Measurements from ENCODE around the gene LRCH4.
"Not testable (repeated sequence)": the region's sequence is repeated elsewhere in the genome, so short reads cannot be mapped to it uniquely, and the experiment has no call there.

Gene LRCH4

DNA sequence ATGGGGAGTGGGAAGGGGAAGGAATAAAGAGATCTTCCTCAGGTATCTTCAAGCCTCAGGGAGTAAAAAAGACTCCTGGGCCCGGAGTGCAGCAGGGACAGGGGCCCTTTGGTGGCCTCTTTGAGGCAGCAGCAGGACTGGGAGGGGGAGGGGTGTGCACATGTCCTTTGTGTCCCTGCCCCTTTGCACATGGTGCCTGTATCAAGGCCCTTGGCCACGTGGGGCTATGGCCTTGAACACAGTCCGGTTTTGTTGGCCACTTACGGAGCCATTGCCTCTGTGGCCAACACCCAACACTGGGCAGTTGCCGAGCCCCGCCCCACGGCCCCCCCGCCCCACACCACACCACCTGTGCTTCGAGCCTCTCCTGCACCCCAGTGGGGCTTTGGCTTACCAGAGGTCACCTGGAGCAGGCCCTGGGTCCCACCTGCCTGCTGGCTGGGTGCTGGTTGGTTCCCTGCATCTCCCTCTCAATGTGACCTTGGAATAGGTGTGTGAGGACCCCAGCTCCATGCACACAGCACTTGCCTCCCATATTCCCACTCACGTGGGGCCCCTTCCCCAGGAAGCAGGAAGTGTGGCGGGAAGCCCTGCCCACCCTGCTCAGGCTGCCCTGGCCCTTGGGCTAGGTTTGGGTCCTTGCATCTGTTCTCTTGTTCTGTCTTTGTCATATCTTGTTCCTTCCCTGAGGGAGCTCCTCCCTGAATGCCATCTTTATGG lies 17.6 kb downstream of the LRCH4 start:
- no peak for DNase-seq (ENCODE audit: low read depth in 4 of 4, low spot score in 1 of 4)

DNA sequence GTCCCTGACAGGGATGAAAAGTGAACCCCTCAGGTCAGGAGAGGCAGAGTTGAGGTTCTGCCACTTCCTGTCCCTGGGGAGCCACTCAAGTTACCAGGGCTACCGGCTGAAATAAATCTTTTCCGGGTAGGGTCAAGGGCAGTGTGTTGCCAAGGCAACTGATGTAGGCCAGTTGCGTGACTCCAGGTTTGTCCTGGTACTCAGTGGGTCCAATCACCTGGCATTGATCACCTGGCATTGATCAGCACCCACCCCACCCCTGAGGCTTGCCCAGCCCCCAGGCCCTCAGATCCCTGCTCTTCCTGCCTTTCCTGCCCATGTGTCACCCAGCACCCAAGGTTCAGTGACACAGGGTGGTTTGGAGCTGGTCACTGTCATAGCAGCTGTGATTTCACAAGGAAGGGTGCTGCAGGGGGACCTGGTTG lies 18.2 kb downstream of the LRCH4 start:
- DNase-seq (ENCODE audit: low read depth in 4 of 4, low spot score in 1 of 4) = no peak

DNA sequence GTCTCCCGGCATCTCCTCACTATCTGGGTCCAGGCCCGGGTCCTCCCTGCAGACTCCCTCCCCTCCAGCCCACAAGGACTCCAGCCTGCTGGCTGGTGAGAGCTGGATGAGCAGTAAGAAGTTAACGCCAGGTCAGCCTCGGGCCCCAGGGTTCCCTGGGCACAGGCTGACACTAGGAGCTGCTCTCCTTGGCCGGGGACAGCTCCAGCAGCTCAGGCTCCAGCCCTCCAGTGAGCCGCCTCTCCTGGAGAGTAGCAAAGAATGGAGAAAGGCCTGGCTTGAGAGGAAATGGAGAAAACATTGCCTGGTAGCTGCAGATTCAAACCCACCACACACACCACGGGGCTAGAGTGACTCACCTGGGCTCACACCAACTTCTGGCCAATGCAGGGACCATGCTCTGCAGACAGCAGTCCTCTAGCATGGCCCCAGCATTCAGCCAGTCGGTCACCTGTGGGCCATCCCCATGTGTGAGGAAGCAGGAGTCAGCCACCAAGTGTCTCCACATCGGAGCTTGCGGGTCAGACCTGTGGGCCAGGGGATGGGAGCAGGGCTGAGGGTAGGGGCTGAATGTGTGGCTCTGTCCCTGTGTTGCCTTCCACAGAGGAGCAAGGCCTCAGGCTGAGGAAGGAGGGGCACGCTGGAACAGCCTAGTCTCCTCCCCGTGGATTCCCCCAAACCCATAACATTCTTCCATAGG lies 18.7 kb downstream of the LRCH4 start:
- no peak for DNase-seq (ENCODE audit: low read depth in 4 of 4, low spot score in 1 of 4)

DNA sequence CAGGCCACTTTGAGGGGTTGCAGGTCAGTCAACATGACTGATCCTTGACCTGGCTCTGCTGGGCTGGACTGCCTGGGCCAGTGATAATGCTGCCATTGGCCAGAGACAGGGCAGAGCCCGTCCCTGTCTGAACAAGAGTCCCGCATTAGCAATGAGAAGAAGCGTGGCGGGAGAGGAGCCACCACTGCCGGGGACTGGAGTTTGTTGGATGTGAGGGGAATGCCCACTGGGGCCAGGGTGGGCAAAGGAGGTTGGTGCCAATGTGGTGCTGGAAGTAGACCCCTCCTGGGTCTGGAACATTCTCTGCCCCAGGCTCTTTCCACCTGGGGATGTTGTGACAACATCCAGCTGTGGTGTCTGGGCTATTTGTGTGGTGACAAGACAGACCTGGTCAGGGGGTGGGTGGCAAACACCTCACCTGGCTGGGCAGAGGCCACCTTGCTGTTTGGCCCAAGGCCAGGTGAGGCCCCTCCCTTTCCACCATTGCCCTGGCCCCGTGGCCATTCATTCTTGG lies 19.9 kb downstream of the LRCH4 start:
- no peak for DNase-seq (ENCODE audit: low read depth in 4 of 4, low spot score in 1 of 4)

DNA sequence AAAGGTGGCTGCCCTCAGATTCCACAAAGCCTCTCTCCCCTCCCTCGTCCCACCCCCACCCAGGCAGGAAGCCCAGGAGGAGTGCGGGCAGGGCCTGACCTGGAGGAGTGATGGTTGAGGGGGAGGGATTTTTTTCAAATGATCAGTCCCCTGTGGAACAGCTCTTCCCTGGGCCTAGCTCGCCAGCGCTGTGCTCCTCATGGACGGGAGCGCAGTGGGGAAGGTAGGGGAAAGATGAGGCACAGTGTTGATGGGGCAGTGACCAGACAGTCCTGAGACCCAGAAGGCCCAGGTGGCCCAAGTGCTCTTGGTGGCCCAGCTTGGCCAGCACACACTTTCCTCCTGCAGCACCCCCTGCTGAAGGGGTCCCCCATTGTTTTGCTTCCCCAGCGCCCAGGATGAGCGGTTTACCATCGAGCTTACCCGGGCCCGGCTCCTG lies 20.8 kb downstream of the LRCH4 start:
- DNase-seq (ENCODE audit: low read depth in 4 of 4, low spot score in 1 of 4) = no peak

DNA sequence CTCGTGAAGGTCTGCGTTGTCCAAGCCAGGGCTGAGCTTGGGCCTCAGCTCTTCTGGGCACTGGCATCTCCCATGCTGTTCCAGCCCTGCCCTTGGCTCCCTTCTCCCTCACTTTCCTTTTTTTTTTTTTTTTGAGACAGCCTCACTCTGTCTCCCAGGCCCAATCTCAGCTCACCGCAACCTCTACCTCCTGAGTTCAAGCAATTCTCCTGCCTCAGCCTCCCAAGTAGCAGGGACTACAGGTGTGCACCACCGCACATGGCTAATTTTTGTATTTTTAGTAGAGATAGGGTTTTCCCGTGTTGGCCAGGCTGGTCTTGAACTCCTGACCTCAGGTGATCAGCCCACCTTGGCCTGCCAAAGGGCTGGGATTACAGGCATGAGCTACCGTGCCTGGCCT lies 21.5 kb downstream of the LRCH4 start:
- not testable (repeated sequence) for DNase-seq (ENCODE audit: low read depth in 4 of 4, low spot score in 1 of 4)

DNA sequence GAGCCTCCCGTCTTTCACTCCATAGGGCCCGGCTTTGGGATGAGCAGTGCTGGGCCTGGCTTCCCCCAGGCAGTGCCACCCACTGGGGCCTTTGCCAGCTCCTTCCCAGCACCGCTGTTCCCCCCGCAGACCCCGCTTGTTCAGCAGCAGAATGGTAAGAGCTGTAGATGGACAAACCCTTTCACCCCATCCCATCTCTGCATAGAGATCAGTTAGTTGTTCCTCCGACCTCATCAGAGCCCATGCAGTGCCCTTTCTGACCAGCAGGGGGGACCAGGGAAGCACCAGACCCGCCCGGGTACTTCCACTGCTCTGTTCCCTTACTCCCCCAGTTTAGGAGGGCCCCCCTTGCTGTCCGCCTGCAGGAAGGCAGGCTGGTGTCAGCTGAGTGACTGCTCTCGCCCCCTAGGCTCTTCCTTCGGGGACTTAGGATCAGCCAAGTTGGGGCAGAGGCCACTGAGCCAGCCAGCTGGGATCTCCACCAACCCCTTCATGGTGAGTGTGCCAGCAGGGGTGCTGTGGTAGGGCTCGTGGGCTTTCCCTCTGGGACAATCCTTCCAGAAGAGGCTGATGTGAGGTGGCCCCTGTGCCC lies 22.0 kb downstream of the LRCH4 start:
- DNase-seq (ENCODE audit: low read depth in 4 of 4, low spot score in 1 of 4) = peak; percentile 66 to 90 (median 78)

DNA sequence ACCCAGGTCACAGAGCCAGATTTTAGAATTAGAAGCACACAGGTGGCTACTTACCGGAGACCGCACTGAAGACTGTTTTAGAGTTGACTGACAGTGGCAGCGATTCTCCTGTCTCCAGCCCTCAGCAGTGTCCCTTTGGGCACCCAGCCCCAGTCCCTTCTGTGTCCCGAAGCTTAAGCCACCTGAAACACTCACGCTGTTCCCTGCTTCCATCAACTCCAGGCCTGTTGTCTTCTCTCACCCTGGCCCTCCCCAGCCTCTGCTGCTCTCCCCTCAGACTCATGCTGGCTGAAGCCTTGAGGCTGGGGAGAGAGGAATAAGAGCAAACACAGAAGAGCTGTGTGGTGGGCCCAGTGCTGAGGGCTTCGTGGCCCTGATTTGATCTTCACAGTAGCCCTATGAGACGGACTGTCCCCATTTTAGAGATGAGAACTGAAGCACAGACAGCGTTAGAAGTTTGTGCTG lies 22.8 kb downstream of the LRCH4 start:
- no peak for DNase-seq (ENCODE audit: low read depth in 4 of 4, low spot score in 1 of 4)

DNA sequence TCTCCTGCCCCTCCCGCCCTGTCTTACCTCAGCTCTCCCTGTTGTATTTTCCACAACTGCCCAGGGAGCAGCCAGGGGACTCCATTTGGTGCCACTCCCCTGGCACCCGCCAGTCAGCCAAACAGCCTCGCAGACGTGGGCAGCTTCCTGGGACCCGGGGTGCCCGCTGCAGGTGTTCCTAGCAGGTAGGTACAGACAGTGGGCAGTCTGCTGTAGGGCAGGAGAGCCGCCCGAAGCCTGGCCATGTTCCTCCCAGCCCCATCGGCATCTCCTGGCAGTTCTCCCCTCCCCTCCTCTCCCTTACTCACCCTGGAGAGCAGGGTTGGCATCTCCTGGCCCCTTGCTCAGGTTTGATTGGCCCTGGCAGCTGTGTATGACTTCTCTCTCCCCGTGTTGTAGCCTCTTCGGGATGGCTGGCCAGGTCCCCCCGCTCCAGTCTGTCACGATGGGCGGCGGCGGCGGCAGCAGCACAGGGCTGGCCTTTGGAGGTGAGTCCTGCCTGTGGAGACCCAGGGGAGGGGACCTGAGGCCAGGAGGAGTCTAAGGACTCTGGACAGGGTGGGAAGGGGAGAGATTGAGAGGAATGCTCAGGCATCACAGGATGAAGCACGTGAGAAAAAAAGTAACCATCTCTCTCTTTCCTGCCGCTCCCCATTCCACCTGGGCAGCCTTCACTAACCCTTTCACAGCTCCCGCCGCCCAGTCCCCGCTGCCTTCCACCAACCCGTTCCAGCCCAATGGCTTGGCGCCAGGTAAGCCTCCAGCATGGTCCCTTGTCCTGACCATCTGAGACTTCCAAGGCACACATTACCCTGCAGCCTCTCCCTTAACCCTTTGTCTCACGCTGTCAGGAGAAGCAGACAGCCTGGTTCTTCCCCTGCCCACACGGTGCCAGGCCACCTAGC lies 23.5 kb downstream of the LRCH4 start:
- DNase-seq (ENCODE audit: low read depth in 4 of 4, low spot score in 1 of 4) = no peak

DNA sequence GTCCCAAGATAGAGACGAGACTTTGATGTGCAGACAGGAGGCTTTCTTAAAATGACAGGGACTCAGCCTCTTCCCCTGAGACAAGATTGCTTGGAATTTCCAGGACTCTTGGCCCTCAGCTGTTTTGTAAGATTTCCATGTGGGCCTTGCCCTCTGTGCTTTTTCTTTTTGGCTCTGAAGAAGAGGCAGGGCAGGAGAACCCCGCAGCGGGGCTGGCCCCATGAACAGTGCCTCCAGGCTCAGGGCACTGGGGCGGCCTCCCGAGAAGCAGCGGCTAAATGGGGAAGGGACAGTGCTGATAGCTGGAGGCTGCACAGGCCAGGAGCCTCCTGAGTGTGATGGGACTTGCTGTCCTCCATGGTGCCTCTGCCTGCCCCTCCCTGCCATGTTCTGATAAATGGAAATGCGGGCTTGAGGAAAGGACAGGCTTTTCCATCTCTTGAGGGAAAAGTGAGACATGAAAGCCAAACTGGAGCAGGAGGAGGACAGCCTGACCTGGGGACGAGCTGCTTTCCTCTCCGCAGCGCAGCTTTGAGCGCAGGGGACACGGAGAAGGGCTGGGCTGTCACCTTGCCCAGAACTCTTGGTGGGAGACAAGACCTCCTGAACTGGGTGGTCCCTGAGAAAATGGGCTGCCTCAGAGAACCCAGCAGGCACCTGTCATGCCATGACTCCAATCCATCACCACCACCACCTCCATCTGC lies 24.3 kb downstream of the LRCH4 start:
- DNase-seq (ENCODE audit: low read depth in 4 of 4, low spot score in 1 of 4) = no peak

DNA sequence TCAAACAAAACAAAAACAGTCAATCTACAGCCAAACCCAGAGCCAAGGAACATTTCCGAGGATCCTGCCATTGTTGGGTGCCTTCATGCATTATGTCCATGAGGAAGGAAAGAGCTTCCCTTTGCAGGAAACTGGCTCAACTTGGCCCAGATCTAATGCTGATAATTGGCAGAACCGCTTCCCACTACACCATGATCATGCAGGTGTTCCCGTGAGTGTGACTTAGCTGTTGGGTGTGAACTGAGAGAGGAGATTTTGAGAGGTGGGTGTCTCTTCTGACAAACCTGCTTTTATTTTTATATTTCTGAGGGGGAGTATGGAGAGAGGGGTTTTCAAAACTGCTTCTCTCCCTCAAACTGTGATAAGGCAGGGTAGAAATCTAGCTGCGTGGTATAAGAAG lies 26.8 kb downstream of the LRCH4 start:
- no peak for DNase-seq (ENCODE audit: low read depth in 4 of 4, low spot score in 1 of 4)

DNA sequence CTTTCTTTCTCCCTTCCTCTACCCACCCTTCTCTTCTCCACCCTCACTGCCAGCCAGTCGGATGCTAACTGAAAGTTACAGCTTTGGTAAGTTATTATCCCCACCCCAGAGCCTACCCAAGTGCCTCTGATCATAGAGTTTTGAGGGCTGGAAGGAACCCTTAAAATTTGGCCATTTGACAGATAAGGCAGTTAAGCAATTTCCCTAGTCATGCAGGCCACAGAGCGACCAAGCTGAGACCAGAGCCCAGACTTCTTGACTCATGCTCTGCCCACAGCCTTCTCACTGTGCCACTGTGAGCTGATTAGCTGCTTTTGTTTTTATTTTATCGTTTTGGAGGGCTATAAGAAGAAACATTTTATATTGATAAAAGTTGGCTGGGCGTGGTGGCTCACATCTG lies 29.4 kb downstream of the LRCH4 start:
- no peak for DNase-seq (ENCODE audit: low read depth in 4 of 4, low spot score in 1 of 4)

DNA sequence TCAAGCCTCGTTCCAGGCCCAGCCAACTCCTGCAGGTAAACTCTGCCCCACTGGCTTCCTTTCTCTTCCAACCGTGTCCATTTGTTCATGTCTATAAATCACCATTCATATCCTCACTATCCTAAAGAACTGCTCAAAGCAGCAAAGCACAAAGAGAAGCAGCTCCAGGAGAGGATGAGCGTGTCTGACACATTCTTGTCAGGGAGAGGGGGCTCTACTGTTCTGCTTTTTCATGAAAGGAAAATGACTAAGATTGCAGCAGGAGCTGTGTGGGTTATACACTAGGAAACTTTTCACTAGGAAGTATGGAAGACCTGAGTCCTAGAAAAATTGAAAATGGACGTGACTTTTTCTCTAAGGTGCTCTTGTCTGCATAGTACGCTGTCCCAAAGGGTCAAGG lies 30.2 kb downstream of the LRCH4 start:
- DNase-seq (ENCODE audit: low read depth in 4 of 4, low spot score in 1 of 4) = no peak

DNA sequence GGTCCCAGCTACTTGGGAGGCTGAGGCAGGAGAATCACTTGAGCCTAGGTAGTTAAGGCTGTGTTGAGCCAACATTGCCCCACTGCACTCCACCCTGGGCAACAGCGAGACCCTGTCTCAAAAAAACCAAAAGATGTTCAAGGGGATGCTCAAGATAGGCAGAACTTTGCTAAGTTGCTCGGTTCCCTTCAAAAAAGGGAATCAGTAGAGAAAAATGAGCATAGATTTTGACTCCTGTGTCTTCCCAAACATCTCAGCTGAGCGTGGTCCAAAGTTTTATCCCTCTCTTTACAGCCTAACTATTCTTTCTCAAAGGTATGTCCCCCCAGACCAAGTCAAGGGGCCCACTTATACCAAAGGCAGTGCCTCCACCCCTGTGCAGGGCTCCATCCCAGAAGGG lies 32.9 kb downstream of the LRCH4 start:
- no peak for DNase-seq (ENCODE audit: low read depth in 4 of 4, low spot score in 1 of 4)

DNA sequence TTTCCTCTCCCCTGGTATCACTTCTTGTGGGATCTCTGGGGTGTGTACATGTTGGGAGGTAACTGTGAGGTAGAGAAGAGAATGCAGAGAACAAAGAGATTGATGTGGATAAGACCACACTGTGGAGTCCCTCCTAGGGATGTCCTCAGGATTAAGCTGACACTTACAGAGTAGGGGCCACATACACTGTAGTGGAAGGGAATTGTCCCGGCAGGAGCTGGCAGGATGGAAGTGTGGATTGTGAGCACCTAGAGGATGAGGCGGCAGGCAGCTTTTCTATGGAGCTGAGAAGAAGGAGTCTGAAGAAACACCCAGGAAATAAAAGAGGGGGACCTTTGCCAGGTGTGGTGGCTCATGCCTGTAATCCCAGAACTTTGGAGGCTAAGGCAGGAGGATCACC lies 33.4 kb downstream of the LRCH4 start:
- DNase-seq (ENCODE audit: low read depth in 4 of 4, low spot score in 1 of 4) = no peak

DNA sequence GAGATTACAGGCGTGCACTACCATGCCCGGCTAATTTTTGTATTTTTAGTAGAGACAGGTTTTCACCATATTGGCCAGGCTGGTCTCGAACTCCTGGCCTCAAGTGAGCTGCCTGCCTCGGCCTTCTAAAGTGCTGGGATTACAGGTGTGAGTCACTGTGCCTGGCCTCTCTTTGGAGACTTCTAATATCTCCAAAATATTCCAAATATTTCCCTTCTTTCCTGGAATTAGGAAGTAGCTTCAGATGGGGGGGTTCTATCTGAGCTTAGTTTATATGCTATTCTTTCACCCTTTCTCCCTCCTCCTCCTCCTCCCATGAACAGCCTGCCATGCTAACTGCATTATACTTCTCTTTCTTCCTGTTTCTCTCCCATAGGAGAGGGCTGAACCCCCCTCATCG lies 37.5 kb downstream of the LRCH4 start:
- DNase-seq (ENCODE audit: low read depth in 4 of 4, low spot score in 1 of 4) = not testable (repeated sequence)

DNA sequence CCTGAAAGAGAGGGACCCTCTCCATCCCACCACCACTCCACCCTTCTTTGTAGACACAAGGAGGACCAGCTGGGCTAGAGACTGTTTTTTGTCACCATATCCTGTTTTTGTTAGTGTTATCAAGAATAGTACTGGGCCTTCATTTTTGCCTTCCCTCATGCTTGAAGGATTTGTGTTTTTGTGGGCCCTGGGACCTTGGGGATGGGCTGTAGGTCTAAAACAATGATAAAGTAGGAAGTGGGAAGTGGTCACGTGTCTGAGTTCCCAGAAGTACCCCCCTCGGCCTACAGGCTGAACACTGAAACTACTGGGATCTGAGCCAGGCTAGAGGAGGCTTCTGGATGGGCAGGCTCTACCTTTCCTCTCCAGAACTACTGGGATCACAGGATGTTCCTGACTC lies 38.1 kb downstream of the LRCH4 start:
- DNase-seq (ENCODE audit: low read depth in 4 of 4, low spot score in 1 of 4) = no peak

DNA sequence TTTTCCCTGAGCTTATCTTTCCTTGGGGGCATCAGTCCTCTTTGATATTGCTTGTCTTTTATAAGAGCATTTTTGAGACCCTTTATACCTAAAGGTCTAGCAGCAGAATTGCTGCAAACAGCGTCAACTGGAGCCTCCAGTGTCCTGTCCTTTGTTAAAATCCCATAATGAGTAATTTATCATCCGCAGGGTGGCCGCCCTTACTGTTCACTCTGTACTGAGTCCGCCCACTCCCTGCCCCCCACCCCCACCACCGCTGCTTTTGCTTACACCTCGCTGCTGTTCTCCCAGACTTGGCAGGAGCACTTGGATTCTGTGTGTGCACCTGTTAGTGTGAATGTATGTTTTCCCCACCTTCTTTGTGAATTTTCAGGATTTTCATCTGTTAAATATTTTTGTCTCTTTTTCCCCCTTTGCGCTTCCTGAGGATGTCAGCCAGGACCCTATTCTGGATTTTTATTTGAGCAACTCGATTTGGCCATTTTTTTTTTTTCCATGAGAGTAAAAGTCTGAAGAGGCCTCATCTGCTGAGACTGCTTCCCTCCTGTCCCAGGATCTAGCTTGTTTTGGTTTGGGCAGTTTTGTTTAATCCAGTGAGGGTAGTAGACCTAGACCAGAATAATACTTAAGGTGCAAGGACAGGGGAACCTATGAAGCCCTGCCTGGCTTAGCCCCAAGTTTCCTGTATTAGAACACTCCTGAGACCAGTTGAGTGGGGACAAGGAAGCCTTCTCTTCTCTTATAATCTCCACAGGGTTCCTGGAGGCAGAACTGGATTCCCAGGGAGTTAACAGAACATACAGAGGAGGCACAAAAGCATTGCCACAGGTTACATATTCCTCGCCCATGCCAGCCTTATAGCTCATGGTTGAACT lies 38.8 kb downstream of the LRCH4 start:
- no peak for DNase-seq (ENCODE audit: low read depth in 4 of 4, low spot score in 1 of 4)

DNA sequence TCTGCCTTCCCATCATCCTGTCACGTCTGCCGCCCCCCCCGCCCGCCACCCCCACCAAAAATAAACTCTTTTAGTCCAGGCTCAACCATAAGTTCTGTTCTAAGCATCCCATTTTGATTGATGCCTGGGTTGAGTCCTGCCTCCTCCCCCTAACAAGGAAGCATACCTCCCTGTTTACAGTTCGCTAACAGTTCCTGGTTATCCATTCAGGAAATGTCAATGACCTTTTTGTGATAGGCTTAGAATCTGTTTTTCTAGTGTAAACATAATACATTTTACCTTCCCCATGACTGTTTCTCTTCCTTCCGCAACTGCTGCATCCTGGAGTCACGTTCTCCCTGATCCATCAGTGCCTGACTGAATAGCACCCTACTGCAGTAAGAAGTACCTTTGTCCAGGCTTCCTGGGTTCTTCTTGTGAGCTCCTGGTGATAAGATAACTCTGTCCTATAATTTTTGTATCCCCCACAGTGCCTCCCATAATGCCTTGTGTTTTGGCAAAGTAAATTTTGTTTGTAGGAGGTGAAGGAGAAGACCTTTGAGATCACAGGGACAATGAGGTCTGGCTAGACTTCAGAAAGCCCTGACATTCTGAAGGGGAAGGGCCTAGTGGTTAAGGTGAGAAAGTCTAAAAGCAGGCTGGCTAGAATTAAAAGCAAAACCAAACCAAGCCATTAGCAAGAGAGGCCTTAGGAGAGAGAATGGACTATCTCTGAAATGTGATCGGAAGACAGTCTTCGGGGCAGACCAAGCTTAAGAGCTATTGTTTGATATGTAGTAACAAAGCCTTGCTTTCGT lies 39.6 kb downstream of the LRCH4 start:
- DNase-seq (ENCODE audit: low read depth in 4 of 4, low spot score in 1 of 4) = no peak

All from stimulated activated CD4-positive, alpha-beta T cell treated with anti-CD3 and anti-CD28 coated beads, Interleukin-1b, Interleukin-23, amount 100 ng/mL, for 24 hours (primary cell).